HTERT RPE-1 (cell line): Measurements from ENCODE around the gene TRIM31.

ENCODE experiments used
- in situ Hi-C: fragments of 300-500 bp; cut with MboI; formaldehyde crosslinking; loops from 4 replicates; pipeline ENCODE4 v1.14.3; 2020; ENCODE audit warnings: low sequenced_read_pairs

Gene TRIM31

GRCh38 chr6:30055513-30055912, 57.4 kb downstream of the TRIM31 start:
- in situ Hi-C loops = no loop called here

DNA sequence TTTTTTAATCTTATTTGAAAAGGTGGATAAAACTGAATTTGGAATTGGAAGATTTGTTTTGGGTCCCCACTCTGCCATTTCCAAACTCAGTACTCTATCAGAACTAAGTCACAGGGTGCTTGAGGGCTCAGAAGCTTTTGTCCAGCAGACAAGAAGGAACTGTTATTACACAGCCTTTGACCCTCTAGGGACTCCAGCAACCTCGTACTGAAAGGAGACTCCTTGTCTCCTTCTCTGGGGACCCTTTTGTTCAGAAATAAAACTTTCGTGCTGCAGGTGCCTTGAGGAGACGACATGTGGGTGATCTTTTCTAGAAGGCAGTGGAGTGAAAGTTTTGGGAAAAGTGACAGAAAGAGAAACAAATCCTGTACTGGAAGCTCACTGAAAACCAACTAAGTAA, 59.2 kb downstream of the TRIM31 start:
- in situ Hi-C loops = no loop called here
